ENCODE data around the gene USP21. TPM values are rescaled to one million over a fixed set of nuclear protein-coding genes. Genes with fewer than 3 reads are reported as not detected.

The USP21 gene
- total and polyA plus RNA-seq, 2 of the 13 experiments (the other 11 are each of a cell fraction or from before 2014, with no cell fraction given), result 10.1 to 33.1 TPM

DNA sequence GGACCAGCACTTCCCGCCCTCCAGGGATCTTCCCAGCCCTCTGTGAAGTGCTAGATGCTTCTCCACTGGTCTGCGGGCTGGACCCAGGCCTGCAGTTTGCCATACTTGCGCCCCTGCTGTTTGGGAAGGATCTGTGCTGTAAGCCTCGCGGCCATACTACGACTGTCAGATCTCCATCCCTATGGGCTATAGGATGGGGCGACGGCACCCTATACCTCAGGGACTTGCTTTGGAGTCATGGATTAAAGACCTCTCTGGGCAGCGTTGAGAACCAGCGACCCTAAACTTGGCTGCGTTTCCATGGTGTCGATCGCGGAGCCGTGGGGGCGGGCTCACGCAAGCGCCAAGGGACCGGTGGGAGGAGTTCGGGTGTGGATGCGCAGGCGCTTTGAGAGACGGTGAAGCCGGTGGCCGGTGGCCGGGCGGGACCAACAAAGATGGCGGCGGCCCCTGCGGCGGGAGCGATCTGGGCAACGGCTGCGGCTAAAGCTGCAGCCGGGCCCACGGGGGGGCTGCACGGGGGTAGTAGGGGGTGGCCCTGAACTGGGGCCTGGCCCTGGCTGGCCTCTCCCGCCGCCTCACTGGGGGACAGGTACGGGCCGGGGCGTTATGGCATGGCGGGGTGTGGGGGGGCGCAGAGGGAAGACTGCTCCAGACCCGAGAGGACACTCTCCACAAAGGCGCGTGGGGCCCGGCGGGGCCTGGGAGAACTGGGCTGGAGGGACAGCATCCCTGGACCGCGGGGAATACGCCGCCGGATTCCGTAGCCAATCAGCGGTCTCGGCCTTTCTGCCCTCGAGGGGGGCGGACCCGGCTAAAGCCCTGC is at the start of gene USP21 (continued):
- TF ChIP-seq, protein P1, sequence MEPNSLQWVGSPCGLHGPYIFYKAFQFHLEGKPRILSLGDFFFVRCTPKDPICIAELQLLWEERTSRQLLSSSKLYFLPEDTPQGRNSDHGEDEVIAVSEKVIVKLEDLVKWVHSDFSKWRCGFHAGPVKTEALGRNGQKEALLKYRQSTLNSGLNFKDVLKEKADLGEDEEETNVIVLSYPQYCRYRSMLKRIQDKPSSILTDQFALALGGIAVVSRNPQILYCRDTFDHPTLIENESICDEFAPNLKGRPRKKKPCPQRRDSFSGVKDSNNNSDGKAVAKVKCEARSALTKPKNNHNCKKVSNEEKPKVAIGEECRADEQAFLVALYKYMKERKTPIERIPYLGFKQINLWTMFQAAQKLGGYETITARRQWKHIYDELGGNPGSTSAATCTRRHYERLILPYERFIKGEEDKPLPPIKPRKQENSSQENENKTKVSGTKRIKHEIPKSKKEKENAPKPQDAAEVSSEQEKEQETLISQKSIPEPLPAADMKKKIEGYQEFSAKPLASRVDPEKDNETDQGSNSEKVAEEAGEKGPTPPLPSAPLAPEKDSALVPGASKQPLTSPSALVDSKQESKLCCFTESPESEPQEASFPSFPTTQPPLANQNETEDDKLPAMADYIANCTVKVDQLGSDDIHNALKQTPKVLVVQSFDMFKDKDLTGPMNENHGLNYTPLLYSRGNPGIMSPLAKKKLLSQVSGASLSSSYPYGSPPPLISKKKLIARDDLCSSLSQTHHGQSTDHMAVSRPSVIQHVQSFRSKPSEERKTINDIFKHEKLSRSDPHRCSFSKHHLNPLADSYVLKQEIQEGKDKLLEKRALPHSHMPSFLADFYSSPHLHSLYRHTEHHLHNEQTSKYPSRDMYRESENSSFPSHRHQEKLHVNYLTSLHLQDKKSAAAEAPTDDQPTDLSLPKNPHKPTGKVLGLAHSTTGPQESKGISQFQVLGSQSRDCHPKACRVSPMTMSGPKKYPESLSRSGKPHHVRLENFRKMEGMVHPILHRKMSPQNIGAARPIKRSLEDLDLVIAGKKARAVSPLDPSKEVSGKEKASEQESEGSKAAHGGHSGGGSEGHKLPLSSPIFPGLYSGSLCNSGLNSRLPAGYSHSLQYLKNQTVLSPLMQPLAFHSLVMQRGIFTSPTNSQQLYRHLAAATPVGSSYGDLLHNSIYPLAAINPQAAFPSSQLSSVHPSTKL (CRISPR knock-in tag; IDR thresholded peaks at IDR 0.05), result 0 out of 2 replicates have a peak, but pooled peaks have one; percentile 4
- TF ChIP-seq CENPX (CRISPR knock-in tag; IDR thresholded peaks at IDR 0.05), result no peak
- peak; percentile 55; the same call in 1 of the 2 replicates for TF ChIP-seq POGK (CRISPR knock-in tag; conservative IDR thresholded peaks at IDR 0.05)
- no peak for TF ChIP-seq ELF4 (CRISPR knock-in tag; IDR thresholded peaks at IDR 0.05; ENCODE audit: borderline replicate concordance)
- TF ChIP-seq NFE2L1 (CRISPR knock-in tag; IDR thresholded peaks at IDR 0.05; ENCODE audit: borderline replicate concordance), result no peak
- TF ChIP-seq E2F1 (CRISPR knock-in tag; IDR thresholded peaks at IDR 0.05), result no peak
- no peak for TF ChIP-seq ZNF12 (CRISPR knock-in tag; IDR thresholded peaks at IDR 0.05)
- TF ChIP-seq FOXM1 (CRISPR knock-in tag; IDR thresholded peaks at IDR 0.05), result no peak
- peak; percentile 27 for TF ChIP-seq ZNF781 (CRISPR knock-in tag; IDR thresholded peaks at IDR 0.05; ENCODE audit: borderline replicate concordance, not compliant biosample characterization)
- TF ChIP-seq UBTF (CRISPR knock-in tag; IDR thresholded peaks at IDR 0.05), result peak; percentile 55; the same call in 1 of the 2 replicates
- no peak for TF ChIP-seq ZNF234 (CRISPR knock-in tag; conservative IDR thresholded peaks at IDR 0.05)
- peak; percentile 37; the same call in 1 of the 2 replicates for TF ChIP-seq ZNF709 (CRISPR knock-in tag; IDR thresholded peaks at IDR 0.05)
- no peak; the same call in 1 of the 2 replicates for TF ChIP-seq MAZ (IDR thresholded peaks at IDR 0.05; ENCODE audit: borderline replicate concordance, low read depth, low read length)
- TF ChIP-seq MAZ (CRISPR knock-in tag; IDR thresholded peaks at IDR 0.05; ENCODE audit: low read depth), result no peak
- no peak for TF ChIP-seq IRF2 (CRISPR knock-in tag; IDR thresholded peaks at IDR 0.05)
- no peak for TF ChIP-seq ZNF451 (CRISPR knock-in tag; IDR thresholded peaks at IDR 0.05)
- TF ChIP-seq SSRP1 (CRISPR knock-in tag; IDR thresholded peaks at IDR 0.05), result no peak
- no peak for TF ChIP-seq MZF1 (CRISPR knock-in tag; IDR thresholded peaks at IDR 0.05; ENCODE audit: borderline replicate concordance)
- TF ChIP-seq HNF4G (IDR thresholded peaks at IDR 0.05; ENCODE audit: borderline replicate concordance, low read depth, low read length), result no peak
- TF ChIP-seq HNF4G (CRISPR knock-in tag; IDR thresholded peaks at IDR 0.05; ENCODE audit: borderline replicate concordance, low read depth), result 0 out of 2 replicates have a peak, but pooled peaks have one; percentile 17
